Ishikawa (cell line): ENCODE data around the gene GRAMD2A.

Source experiments
- CREB1 ChIP-seq: IDR thresholded peaks from 2 replicates; pipeline ENCODE4 v1.6.1; 2012; ENCODE audit warnings: low read depth
- EP300 ChIP-seq: IDR thresholded peaks from 2 replicates; pipeline ENCODE4 v1.6.1; 2012; ENCODE audit warnings: borderline replicate concordance
- RAD21 ChIP-seq: IDR thresholded peaks from 2 replicates; pipeline ENCODE4 v1.6.1; 2012; ENCODE audit warnings: low read depth
- REST ChIP-seq: IDR thresholded peaks from 2 replicates; pipeline ENCODE4 v1.6.1; 2012; ENCODE audit warnings: low read depth, mild to moderate bottlenecking
- TAF1 ChIP-seq: IDR thresholded peaks from 2 replicates; pipeline ENCODE4 v1.6.1; 2012; ENCODE audit warnings: low read depth, mild to moderate bottlenecking
- USF1 ChIP-seq: IDR thresholded peaks from 2 replicates; pipeline ENCODE4 v1.6.1; 2012
- YY1 ChIP-seq: IDR thresholded peaks from 2 replicates; pipeline ENCODE4 v1.6.1; 2012; ENCODE audit warnings: low read depth
- ZBTB7A ChIP-seq: IDR thresholded peaks from 2 replicates; pipeline ENCODE4 v1.6.1; 2012; ENCODE audit warnings: low read depth

- no peak for TF ChIP-seq REST
- TF ChIP-seq EP300, result no peak
- no peak for TF ChIP-seq TAF1
- TF ChIP-seq YY1, result no peak
- no peak for TF ChIP-seq USF1
- no peak for TF ChIP-seq RAD21
- TF ChIP-seq CREB1, result no peak
- TF ChIP-seq ZBTB7A, result 0 out of 2 replicates have a peak, but pooled peaks have one; percentile 36
Measured at GRCh38 chr15:72169921-72170611, 27.5 kb downstream of the GRAMD2A start.
